NCI-H2227 treated with DMSO at 0.1 percent for 48 hours (cell line): ENCODE data around the gene CDNF.
"Not testable (repeated sequence)": the region's sequence is repeated elsewhere in the genome, so short reads cannot be mapped to it uniquely, and the experiment has no call there.

Experiments used
- DNase-seq: peaks from one replicate; lab custom pipeline; 2025; lab: John Stamatoyannopoulos, UW

The CDNF gene

DNA sequence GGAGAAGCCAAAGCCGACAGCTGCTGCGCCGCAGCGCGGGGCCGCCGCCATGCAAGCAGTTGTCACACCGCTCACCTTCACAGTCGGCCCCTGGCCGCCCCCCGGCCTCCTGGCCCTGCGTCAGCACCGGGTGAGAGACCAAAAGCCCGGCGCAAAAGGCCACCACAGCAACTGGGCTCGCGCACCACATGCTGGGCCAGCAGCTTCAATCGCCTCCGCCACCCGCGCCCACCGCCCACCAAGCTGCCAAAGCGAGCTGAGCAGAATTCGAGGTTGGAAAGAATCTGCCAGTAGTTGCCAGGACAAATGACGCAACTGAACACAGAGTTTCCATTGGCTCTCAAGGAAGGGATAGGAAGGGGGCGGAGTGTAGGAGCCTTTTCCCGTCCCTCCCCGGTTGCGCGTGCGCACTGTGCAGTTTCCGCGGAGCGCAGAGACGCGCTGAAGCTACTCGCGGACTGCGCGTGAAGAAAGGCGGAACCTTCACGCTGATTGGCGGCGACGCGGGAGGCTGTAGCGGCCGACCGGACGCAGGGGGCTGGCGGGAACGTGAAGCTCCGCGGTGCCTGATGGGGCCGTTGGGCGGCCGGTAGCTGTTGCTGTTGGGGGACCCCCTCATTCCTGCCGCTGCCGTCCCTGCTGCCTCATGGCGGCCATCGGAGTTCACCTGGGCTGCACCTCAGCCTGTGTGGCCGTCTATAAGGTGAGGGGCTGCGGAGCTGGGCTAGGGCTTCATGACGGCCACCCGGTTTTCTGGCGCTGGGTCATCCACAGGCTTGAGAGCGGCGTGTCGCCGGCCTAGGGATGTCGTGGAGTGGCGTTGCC, at the start of gene CDNF, which contains the start of the genes HSPA14 and MSANTD7:
CDNF (minus strand) TSS at position 281 of the 825 bp plus-strand sequence; CDS start at position 190, 91 bp downstream.
HSPA14 (plus strand) TSS at position 550 of the 825 bp plus-strand sequence; CDS start at position 647, 97 bp downstream.
MSANTD7 (plus strand) TSS at position 550 of the 825 bp plus-strand sequence. CDS start 3,979 bp downstream, outside the sequence.
- DNase-seq: peak; percentile 93

DNA sequence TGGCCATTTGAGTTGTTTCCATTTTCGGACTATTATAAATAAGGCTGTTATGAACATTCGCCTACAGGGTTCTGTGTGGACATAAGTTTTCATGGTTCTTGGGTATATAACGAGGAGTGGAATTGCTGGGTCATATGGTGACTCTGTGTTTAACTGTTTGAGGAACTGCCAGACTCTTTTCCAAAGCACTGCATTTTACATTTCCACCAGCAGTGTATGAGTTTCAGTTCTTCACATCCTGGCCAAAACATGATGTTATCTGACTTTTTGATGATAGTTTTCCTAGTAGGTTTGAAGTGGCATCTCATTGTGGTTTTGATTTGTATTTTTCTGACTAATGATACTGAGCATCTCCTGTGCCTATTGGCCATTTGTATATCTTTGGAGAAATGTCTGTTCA, 46.2 kb upstream of the CDNF start:
- no peak for DNase-seq

DNA sequence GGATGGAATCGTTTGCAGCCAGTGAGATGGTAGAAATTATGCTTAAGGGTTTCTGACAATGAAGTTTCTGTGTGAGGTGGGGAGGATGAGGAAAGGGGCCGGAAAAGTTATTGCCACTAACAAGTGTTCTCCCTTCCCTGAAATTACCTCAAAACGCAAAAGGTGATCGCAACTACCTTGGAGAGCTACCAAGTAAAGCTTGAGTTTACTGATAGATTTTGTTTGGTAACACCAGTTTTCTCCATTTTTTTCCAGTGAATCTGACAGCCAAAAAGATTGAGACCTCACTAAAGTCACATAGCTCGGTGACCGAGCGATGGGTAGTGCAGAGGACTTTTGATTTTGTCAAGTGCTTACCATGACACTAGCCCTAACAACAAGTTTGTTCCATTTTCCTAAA, 42.4 kb upstream of the CDNF start:
- no peak for DNase-seq

DNA sequence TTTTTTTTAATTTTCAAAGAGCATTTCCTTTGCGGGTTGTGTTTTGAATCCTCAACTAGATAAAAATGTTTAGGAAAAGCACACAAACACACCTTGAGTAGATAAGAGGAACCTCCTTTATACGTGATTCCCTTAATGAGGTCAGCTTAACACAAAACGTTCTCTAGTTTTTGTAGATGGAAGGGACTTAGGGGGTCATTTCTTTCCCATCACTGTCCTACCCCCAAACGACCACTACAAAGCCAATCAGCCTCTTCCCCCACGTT, 42.0 kb upstream of the CDNF start:
- no peak for DNase-seq

DNA sequence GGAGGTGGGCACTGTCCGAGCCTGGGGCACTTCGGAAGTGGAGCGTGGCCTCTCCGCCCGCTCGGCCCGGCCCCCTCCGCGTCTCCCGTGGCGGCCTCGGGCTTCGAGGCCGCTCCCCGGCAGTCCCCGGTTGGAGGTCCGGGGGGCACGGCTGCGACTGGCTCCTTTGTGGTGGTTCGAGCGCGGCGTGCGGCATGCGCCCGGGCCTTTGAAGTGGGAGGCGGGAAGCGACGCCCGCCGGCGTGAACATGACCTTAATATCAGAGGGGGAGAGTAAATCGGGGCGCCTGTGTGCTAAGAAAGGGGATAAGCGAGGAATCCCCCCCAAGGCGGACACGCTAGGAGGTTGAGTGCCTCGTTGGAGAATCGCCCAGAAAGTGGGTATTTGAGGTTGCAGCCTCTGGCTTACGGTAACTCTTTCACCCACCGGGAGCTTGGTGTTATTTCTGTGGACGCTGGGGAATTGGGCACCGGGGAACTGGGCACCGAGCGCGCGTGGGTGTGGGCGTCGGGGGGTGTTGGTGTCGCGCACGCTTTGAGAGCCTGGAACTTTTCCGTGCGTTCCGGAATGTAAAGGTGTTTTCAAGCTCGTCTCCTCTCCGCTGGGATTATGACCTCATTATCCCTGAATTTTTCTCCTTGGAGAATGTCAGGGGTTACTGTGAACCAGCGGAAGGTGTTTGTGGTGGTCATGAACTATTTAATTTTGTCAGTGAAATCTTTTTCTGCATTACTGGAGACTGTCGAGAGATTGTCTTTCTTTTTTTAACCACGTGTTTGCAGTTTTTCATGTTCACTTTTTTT, 41.5 kb upstream of the CDNF start:
- no peak for DNase-seq

DNA sequence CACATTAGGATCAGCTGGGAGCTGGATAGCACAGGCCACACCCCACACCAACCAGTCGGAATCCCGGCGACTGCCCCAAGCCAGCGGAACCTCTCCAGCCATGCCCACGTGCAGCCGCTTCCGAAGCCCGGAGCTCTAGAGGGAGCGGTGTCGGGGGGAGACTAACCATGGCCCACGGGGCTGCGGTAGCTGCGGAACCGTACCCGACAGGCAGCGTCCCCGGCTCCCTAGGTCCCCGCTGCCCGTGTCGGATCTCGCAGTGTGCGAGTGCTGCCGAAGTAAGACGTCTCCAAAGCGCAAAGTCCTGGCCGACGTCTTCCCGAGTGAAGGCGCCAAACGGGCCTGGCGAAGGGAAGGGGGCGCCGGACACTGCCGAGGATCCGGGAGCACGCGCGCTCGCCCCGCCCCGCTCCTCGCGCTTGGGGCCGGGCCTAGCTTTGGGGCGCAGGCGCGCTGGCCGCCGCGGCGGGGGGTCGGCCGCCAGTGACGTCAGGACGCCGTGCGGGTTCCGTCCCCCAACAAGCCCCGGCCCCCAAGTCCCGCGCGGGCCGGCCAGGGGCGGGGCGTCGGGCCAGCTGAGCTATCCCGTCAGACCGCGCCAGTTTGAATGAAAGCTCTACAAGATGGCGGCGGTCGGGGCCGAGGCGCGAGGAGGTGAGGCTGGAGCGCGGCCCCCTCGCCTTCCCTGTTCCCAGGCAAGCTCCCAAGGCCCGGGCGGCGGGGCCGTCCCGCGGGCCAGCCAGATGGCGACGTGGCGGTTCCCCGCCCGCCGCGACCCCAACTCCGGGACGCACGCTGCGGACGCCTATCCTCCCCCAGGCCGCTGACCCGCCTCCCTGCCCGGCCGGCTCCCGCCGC, 40.7 kb upstream of the CDNF start, which contains the start of gene SUV39H2:
SUV39H2 (plus strand) TSS at position 601 of the 858 bp plus-strand sequence; CDS start at position 624, 23 bp downstream.
- peak; percentile 84 for DNase-seq

DNA sequence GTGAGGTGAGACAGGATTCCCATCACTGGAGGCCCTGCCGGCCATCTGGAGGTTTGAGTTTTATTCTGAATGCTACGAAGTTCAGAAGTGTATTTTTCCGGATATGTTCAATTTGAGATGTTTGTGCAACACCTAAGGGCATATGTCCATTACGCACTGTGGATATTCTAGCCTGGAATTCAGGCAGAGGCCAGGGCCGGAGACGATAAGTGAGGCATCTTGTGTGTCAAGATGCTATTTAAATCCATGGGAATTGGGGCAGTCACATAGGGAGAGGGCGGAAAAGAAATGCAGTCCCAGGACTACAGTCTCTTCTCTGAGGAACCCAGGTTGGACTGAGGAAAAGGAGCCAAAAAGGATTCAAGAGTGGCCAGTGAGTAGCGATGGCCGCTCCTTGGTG, 38.9 kb upstream of the CDNF start:
- DNase-seq: no peak

DNA sequence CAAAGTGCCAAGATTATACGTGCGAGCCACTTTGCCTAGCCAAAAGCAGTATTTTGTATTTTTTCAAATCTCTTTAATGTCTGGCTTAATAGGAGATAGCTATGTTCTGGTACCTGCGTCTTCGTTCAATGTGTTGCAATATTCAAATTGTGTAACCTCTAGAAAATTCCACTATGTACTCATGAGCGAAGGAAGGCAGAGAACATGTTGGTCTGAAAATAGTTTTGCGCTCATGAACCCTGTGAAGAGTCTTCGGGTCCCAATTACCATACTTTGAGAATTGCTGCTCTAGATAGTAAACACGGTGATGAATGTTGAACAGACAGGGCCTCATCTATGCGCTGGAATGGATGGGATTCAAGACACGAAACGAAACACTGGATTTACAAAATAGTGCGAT, 38.1 kb upstream of the CDNF start:
- no peak for DNase-seq

DNA sequence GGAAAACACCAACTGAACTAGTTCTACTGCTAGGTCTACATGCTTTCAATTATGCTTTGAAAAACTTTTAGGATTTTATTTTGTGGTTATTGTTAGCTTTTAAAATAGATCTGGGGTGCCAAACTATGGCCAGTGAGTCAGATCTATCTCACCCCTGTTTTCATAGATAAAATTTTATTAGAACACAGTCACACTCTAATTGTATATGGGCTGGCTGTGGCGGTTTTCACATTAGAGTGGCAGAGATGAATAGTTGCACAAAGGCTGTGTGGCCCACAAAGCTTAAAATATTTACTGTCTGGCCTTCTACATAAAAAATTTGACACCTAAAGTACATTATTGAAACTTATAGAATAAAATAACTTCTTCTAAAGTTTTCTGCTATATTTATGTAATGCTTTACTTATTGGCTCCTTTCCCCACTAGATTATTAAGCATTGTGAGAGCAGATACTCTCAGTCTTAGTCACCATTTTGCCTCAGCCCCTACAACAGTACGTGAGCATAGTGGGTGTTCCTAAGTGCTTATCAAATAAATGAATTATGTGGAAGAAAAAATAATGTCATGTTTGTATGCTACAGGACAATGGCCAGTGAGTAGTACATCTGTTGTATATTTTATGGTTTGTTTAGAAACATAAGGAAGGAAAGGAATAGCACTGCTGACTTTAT, 35.4 kb upstream of the CDNF start:
- DNase-seq: no peak

DNA sequence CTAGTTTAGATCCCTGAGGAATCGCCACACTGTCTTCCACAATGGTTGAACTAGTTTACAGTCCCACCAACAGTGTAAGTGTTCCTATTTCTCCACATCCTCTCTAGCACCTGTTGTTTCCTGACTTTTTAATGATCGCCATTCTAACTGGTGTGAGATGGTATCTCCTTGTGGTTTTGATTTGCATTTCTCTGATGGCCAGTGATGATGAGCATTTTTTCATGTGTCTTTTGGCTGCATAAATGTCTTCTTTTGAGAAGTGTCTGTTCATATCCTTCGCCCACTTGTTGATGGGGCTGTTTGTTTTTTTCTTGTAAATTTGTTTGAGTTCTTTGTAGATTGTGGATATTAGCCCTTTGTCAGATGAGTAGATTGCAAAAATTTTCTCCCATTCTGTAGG, 27.0 kb upstream of the CDNF start:
- not testable (repeated sequence) for DNase-seq

DNA sequence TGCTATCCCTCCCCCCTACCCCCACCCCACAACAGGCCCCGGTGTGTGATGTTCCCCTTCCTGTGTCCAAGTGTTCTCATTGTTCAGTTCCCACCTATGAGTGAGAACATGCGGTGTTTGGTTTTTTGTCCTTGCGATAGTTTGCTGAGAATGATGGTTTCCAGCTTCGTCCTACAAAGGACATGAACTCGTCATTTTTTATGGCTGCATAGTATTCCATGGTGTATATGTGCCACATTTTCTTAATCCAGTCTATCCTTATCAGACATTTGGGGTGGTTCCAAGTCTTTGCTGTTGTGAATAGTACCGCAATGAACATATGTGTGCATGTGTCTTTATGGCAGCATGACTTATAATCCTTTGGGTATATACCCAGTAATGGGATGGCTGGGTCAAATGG, 26.6 kb upstream of the CDNF start:
- not testable (repeated sequence) for DNase-seq

DNA sequence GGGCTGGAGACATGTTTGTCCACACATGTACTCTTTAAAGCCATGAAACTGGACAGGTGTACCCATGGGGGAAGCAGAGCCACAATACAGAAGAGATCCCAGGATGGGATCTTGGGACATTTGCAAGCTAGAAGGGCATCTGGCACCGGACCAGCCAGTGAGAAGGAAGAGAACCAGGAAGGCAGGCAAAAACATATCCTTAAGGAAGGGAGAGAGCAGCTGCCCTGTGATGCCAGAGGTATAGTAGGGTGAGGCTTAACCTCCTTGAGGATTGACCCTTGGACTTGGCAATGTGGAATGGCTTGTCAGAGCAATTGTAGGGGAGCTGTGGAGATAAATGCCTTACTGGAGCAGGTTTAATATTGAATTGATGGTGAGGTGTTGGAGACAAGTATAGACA, 23.0 kb upstream of the CDNF start:
- DNase-seq: no peak

DNA sequence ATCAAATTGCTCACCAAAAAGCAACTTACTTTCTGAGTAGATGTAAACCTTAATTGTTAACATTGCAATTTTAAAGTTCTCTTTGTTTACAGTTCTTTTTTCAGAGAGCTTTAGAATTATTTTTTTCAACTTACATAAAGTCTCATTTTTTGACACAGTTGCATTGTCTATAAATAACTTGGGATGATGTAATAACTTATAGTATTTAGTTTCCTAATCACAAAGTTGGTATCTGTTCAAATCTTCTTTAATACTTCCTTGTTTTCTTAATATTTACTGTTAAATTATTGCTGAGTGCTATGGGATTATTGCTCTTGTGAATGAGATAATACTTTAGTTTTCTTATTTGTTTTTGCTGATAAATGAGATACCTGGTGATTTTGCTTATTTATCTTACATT, 21.9 kb upstream of the CDNF start:
- DNase-seq: no peak

DNA sequence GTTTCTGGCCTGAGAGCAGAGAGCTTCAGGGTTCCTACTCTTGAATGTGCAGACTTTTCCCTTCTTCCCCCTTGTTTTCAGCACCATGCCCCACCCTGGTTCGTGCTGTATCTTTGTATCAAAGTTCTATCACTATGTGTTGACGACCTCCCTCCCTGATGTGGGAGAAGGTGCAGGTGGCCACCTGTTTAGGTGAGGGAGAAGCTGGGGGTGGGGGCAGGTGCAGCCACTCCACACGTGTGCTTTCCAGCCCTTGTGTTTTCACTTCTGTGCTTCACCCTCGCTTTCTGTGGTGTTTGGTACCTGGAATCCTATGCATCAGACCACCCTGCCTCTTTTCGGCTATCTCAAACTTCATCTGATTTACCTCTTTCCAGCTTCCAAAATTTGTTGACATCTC, 21.2 kb upstream of the CDNF start:
- no peak for DNase-seq

DNA sequence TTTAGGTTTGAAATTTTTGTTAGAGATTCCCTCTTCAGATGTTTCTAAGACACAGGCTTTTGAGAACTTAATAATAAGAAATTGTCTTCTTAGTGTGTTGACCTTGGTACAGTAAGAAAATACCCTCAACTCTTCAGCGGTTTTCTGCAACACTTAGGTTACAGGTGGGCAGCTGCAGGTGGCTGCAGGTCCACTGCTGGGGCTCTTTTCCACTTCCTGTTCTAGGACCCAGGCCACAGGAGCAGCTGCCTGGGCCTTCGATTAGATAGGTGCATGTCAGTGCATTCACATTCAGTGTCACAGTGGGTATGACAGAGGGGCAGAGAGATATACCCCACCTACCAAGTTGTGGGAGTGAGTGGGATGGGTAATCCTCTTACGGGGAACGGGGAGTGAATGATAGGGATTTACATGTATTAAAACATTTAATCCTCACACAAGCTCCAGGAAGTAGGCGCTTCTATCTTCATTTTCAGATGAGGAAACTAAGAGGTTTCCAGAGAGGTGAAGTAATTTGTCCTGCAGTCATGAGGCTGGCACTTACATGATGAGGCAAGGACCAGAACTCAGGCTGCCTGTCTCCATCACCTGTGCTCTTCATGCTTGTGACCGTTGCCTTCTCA, 20.6 kb upstream of the CDNF start:
- DNase-seq: no peak

DNA sequence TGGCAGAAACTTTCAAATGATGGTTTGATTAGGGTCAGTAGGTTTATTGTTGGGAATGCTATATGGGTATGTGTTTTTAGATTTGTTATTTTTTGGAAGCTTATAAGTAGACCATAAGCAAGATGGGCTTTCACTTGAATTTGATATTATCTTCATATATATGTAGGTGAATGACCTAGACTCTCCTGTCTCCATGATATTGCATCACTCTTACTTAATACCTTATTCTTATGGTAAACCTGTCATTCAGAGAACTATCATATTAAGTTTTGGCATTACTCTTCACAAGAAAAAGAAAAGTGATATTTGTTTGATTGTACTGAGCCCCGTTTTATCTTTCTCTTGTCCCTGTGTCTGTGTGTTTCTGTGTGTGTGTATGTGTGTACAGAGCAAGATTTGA, 17.6 kb upstream of the CDNF start:
- no peak for DNase-seq

DNA sequence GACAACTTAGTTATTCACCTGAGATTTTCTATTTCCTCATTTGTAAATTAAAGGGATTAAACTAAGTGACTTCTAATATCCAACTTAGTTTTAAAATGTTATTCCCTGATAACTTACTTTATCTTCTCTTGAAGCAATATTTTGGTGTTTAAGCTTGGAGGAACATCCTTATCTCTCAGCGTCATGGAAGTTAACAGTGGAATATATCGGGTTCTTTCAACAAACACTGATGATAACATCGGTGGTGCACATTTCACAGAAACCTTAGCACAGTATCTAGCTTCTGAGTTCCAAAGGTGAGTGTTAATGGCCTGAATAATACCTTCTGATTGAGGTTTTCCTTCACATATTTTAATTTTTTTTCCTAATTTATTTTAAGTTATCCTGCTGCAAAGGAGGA, 14.4 kb upstream of the CDNF start:
- DNase-seq: no peak

DNA sequence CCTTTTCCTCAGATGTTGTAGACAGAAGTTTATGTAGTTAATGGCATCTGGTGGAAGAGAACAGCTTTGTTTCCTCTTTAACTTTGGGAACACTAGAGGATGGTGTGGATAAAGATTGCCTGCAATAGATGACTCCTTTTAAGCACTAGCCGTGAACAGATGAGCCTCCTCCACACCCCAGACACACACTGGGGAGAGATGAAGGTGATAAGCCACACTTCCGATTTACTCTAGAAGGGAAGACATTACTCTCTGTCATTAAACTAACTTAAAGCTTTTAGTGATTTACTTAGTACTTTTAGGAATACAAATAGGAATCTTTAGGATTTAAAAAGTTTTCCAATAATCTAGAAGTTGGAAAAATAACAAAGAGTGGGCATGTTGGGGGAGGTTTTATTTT, 7.1 kb upstream of the CDNF start:
- DNase-seq: no peak

DNA sequence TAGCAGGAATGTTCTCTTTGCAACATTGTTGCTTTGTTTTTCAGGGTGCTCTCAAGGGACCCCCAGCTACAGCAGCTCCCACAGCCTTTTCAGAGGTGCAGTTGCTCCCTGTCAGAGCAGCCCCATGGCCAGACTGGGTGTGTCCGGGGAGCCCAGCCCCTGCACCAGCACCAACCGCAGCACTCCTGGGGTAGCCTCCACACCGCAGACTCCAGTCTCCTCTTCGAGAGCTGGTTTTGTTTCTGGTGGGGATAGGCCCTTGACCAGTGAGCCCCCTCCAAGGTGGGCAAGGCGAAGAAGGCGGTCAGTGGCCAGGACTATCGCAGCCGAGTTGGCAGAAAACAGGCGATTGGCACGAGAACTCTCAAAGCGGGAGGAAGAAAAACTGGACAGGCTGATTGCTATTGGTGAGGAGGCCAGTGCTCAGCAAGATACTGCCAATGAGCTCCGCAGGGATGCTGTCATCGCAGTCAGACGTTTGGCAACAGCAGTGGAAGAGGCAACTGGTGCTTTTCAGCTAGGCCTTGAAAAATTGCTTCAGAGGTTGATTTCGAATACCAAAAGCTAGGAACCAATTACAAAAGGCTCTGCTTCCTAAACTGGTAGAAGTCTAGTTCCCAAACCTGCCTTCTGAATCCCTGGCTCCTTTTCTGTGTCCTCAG, 5.6 kb upstream of the CDNF start:
- DNase-seq: no peak

DNA sequence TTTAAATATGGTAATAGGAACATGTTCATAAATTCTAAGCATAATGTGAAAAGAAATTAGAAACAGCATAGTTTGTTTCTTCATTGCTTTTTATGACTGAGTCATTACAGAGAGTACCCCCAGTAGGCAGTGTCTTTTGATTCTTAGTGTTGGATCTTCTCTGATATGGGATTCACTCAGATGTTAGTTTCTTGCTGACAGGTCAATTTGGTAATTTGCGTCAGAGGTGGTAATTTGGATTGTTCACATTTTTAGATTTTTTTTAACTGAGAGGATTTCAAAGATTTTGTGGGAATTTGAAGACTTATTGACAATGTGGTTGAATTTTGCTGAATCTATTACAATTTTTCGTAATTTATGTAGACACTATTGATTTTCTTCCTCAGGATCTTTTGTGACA, 2.3 kb upstream of the CDNF start:
- DNase-seq: no peak

DNA sequence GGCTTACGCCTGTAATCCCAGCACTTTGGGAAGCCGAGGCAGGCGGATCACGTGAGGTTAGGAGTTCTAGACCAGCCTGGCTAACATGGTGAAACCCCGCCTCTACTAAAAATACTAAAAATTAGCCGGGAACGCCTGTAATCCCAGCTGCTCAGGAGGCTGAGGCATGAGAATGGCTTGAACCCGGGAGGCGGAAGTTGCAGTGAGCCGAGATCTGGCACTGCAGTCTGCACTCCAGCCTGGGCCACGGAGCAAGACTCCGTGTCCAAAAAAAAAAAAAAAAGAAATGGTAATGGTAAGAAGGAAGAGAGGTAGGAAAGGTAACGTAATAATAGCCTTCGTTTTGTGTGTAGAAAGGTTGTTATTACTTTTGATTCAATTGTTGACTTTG, 1.5 kb upstream of the CDNF start:
- DNase-seq: no peak
